ENCODE measurements around the gene PABPC4L.

DNA sequence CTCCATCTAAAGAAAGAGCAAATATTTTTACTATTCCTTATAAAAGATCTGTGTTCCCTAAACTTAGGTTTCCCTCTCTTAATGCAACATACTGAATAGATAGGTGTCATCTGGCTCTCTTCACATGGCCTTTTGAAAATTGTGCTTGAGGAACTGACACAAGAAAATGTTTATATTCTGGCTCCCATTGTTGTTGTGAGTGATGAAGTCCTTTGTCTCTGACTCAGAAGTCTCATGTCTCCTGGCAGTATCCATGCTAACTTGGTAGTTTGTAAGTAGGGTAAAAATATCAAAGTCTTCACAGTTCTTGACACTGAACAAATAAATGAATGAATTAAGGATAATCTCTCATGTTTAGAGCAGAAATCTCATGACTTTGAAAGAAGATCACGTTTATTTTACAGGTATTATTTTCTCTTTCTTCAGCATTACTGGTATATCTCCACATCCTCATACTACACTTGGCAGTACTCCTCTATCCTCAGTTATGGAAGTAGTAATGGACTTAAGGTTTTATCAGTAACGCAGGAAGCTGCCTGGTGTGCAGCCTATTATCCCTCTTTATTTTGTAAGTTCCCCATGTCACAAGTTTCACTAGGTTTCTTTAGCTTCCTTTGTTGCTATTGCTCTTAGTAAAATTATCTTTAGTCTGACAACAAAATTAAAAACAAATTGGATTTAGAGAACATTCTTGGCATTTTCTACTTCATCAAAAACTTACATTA is 14.2 kb upstream of the PABPC4L start:
- TF ChIP-seq, protein P1, sequence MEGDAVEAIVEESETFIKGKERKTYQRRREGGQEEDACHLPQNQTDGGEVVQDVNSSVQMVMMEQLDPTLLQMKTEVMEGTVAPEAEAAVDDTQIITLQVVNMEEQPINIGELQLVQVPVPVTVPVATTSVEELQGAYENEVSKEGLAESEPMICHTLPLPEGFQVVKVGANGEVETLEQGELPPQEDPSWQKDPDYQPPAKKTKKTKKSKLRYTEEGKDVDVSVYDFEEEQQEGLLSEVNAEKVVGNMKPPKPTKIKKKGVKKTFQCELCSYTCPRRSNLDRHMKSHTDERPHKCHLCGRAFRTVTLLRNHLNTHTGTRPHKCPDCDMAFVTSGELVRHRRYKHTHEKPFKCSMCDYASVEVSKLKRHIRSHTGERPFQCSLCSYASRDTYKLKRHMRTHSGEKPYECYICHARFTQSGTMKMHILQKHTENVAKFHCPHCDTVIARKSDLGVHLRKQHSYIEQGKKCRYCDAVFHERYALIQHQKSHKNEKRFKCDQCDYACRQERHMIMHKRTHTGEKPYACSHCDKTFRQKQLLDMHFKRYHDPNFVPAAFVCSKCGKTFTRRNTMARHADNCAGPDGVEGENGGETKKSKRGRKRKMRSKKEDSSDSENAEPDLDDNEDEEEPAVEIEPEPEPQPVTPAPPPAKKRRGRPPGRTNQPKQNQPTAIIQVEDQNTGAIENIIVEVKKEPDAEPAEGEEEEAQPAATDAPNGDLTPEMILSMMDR (IDR thresholded peaks at IDR 0.05), result no peak
- no peak for TF ChIP-seq POLR2A (IDR thresholded peaks at IDR 0.05)
